ENCODE results near the gene MAP3K6.

MAP3K6 gene

DNA sequence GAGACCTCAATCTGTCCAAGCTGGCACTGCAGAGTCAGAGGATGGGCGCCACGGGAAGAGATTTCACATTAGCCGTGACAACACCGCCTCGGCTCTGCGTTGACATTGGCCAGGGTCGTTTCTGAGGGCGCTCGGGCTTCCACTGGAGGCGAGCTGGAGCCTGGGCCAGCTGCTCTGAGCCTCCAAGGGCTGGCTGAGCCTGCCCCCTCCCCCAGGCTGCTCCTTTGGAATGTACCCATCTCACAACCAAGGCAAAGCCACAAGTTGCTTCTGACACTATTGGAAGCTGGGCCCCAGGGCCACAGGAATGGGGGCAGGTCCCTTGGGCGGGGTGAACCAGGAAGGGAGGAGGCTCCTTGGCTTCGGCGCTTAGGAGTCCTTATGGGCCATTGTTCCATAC lies 38.3 kb upstream of the MAP3K6 start:
- no peaks in the 10 kb centered on the region for H4K20me1 ChIP-seq
- H3K9me3 ChIP-seq: no peaks in the 10 kb centered on the region
- peak overlapping the region; percentile 94 for H3K4me2 ChIP-seq
- no peak for TF ChIP-seq Cebpa-rat (IDR thresholded peaks at IDR 0.05)
- peaks cover 95% of the 10 kb centered on the region for H3K4me1 ChIP-seq
- peak overlapping the region; percentile 65 for H3K9ac ChIP-seq
- peak overlapping the region; percentile 87 for H3K27ac ChIP-seq
- H3K27me3 ChIP-seq: no peaks in the 10 kb centered on the region
- H3K36me3 ChIP-seq: peaks cover 36% of the 10 kb centered on the region
- peak overlapping the region; percentile 11; the same call in 1 of the 2 replicates for H3K4me3 ChIP-seq

DNA sequence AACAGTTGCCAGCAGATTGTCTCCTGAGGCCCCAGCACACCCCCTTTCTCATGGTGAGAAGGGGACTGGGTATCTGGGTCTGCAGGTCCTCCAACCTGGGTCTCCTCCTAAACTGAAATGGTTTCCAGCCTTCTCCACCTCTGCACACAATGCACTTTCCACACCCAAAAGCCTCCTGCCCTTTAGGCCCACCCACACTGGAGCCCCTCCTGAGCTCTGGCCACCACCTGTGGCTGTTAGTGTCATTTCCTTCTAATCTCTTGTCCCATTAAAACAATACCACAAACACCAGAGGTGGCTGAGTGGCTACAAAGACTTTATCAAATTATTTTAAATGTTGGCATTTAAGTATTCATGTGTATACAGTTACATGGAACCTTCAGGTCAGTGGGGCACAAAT lies 37.2 kb upstream of the MAP3K6 start:
- no peaks in the 10 kb centered on the region for H3K9me3 ChIP-seq
- H3K4me2 ChIP-seq: peak overlapping the region; percentile 94
- TF ChIP-seq Cebpa-rat (IDR thresholded peaks at IDR 0.05): no peak
- H3K27me3 ChIP-seq: no peaks in the 10 kb centered on the region
- peak overlapping the region; percentile 87 for H3K27ac ChIP-seq
- H3K4me1 ChIP-seq: peaks cover 94% of the 10 kb centered on the region
- peaks cover 25% of the 10 kb centered on the region for H3K36me3 ChIP-seq
- peak overlapping the region; percentile 39 for H3K4me3 ChIP-seq
- H4K20me1 ChIP-seq: no peaks in the 10 kb centered on the region
- H3K9ac ChIP-seq: peak overlapping the region; percentile 65

DNA sequence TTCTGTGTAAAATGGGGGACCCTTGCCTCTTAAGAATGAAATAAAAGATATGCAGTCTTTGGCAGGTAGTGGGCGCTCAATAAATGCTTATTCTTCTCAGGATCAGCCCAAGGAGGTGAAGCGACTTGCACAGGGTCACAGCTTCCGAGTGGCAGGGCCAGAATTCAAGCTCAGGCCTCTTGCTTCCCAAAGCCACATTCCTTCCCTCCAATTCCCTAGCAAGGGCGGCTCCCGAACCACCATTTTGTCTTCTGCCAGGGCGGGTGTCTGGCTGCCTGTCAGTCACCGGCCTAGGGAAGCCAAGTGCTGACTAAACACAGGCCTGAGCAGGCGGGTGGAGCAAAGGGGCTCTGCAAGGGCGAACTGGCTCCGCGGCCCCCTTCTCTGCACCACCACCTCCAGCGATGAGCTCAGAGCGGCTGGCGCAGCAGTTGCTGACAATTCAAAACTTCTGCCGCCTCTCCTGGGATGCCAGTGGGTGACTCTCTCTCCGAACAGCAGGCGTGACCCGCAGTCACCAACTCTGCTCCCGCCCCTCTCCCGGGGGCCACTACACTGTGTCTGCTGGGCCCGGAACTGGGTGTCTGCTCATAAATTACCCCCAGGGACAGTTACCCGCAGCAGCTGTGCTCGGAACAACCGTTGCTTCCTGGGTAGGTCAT lies 36.4 kb upstream of the MAP3K6 start:
- Histone ChIP-seq H3K36me3 (peaks cover 18% of the 10 kb centered on the region), H3K9me3 (no peaks in the 10 kb centered on the region), H3K4me3 (peak overlapping the region; percentile 39), H3K27me3 (no peaks in the 10 kb centered on the region), H3K27ac (peak overlapping the region; percentile 87), H4K20me1 (no peaks in the 10 kb centered on the region), H3K4me2 (peak overlapping the region; percentile 94), H3K4me1 (peaks cover 94% of the 10 kb centered on the region), H3K9ac (peak overlapping the region; percentile 65)
- TF ChIP-seq Cebpa-rat (IDR thresholded peaks at IDR 0.05): no peak

DNA sequence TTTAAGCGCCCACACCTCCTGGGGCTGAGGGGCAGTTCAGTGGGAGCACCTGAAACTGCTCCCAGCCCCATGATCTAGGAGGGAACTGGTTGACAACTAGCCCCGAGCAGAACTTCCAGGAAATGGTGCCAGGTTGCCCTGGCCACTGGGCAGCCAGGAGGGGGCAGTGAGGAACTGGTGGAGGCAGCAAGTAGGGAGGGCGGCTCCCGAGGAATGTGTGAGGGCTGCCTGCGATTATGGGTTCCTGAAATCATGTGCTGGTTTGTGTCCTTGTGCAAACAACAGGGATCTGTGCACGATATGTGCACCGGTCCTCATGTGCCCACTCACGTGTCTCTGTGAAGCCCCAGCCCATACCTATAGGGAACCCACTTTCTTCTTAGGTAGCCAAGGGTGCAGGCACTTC lies 35.6 kb upstream of the MAP3K6 start:
- no peaks in the 10 kb centered on the region for H3K27me3 ChIP-seq
- H3K4me3 ChIP-seq: peak overlapping the region; percentile 39
- peak overlapping the region; percentile 87 for H3K27ac ChIP-seq
- no peaks in the 10 kb centered on the region for H4K20me1 ChIP-seq
- peak overlapping the region; percentile 65 for H3K9ac ChIP-seq
- peak overlapping the region; percentile 94 for H3K4me2 ChIP-seq
- H3K9me3 ChIP-seq: no peaks in the 10 kb centered on the region
- TF ChIP-seq Cebpa-rat (IDR thresholded peaks at IDR 0.05): no peak
- peaks cover 91% of the 10 kb centered on the region for H3K4me1 ChIP-seq
- peaks cover 9% of the 10 kb centered on the region for H3K36me3 ChIP-seq

DNA sequence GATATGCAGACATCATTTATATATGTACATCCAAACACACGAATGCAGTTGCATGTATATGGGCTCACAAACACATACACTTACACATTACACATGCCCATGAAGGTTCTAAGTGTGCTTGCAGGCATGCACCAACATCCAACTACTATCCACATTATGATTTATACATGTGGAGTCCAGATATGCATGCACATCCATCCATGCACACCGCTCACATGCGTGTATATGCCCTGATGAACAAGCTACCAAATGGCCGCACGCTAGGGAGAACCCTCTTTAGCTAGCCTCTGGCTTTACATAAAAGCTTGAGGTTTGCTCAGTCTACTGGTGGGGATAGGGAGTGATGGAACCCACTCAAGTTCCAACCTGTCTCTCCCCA lies 34.2 kb upstream of the MAP3K6 start:
- peaks cover 90% of the 10 kb centered on the region for H3K4me1 ChIP-seq
- no peaks in the 10 kb centered on the region for H3K27me3 ChIP-seq

DNA sequence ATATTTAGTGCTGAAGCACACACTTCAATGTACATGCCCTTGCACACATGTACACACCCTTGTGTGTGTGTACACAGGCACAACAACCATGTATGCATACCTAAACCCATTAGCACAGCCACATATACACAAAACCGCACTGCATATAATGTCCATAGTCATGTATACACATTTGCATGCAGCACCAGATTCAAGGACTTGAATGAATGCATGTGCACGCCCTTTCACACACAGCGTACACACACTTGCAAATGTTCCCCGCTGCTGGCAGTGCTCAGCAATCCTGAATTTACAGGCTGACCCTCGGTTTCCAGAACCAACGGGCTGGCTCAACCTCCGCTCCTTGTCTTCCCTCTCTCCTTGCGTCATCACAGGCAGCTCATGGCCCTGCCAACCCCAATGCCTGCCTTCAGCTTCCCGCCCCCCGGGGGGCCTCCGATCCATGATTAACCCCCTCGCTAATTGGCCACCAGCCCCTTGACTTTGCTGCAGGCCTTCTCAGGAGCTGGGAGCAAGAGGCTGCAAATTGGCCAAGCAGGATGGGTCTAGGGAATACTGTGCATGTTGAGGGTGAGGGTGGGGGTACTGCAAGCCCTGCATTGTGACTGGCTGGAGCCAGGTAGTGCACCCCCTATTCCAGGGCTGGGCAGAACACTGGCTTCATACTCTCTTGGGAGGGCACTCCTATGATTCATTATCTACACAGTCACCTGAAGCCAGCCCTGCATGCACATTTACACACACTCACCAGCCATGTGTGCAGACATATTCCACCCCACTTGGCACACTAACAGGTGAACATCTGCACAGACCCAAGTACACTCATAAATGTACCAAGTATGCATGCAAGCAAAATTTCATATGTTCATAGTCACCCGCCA lies 33.6 kb upstream of the MAP3K6 start:
- H3K4me2 ChIP-seq: no peak overlapping the region
- H3K4me3 ChIP-seq: no peak overlapping the region
- no peaks in the 10 kb centered on the region for H4K20me1 ChIP-seq
- no peaks in the 10 kb centered on the region for H3K9me3 ChIP-seq
- H3K9ac ChIP-seq: no peak overlapping the region
- TF ChIP-seq Cebpa-rat (IDR thresholded peaks at IDR 0.05): no peak
- H3K36me3 ChIP-seq: no peaks in the 10 kb centered on the region
- no peaks in the 10 kb centered on the region for H3K27me3 ChIP-seq
- peaks cover 90% of the 10 kb centered on the region for H3K4me1 ChIP-seq
- no peak overlapping the region for H3K27ac ChIP-seq

More for the DNA sequence above, 34.2 kb upstream of the MAP3K6 start:
- H3K4me2 ChIP-seq: peak overlapping the region; percentile 94; the same call in 1 of the 2 replicates
- H3K27ac ChIP-seq: no peak overlapping the region
- no peak for TF ChIP-seq Cebpa-rat (IDR thresholded peaks at IDR 0.05)
- 0 out of 2 replicates have a peak, but pooled peaks cover under 1% of the 10 kb centered on the region for H3K36me3 ChIP-seq
- no peaks in the 10 kb centered on the region for H3K9me3 ChIP-seq
- H3K4me3 ChIP-seq: no peak overlapping the region
- H3K9ac ChIP-seq: no peak overlapping the region
- no peaks in the 10 kb centered on the region for H4K20me1 ChIP-seq

DNA sequence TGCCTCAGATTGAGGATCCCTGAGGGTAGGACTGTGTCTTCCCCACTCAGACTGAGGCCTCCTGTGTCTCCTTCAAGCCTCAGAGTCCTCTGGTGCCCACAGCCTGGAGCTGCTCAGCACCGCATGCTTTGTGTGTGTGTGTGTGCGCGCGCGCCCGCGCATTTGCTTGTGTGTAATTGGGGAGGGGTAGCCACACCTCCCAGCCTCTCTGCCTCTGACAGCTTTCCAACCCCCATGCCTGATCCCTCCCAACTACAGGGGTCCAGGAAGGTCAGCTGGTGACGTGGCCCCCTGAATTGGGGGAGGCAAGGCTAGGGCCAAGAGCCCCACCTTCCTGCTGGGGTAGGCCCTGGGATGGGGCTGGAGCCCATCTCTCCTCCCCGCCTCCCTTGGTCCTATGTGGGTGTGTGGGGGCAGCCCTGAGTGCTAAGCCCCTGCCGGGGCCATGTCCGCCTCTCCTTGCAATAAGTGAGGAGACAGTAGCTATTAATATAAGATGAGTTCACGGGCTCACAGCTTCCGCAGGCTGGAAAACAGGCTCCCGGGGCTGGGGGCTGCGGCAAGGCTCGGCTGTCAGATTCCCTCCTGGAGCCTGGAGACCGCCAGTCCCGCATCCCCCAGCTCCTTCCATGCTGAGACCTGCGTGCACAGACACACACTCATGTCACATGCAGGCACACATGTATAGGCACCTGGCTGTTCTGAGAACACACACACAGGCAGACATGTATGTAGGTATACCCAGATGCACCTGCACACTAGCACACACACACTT lies 32.7 kb upstream of the MAP3K6 start:
- no peak for TF ChIP-seq Cebpa-rat (IDR thresholded peaks at IDR 0.05)
- H3K4me3 ChIP-seq: no peak overlapping the region
- no peak overlapping the region for H3K4me2 ChIP-seq
- peak overlapping the region; percentile 50 for H3K27ac ChIP-seq
- H3K4me1 ChIP-seq: peaks cover 86% of the 10 kb centered on the region
- H3K36me3 ChIP-seq: no peaks in the 10 kb centered on the region
- no peaks in the 10 kb centered on the region for H4K20me1 ChIP-seq
- H3K9ac ChIP-seq: peak overlapping the region; percentile 30; the same call in 1 of the 2 replicates
- H3K27me3 ChIP-seq: no peaks in the 10 kb centered on the region
- H3K9me3 ChIP-seq: no peaks in the 10 kb centered on the region

DNA sequence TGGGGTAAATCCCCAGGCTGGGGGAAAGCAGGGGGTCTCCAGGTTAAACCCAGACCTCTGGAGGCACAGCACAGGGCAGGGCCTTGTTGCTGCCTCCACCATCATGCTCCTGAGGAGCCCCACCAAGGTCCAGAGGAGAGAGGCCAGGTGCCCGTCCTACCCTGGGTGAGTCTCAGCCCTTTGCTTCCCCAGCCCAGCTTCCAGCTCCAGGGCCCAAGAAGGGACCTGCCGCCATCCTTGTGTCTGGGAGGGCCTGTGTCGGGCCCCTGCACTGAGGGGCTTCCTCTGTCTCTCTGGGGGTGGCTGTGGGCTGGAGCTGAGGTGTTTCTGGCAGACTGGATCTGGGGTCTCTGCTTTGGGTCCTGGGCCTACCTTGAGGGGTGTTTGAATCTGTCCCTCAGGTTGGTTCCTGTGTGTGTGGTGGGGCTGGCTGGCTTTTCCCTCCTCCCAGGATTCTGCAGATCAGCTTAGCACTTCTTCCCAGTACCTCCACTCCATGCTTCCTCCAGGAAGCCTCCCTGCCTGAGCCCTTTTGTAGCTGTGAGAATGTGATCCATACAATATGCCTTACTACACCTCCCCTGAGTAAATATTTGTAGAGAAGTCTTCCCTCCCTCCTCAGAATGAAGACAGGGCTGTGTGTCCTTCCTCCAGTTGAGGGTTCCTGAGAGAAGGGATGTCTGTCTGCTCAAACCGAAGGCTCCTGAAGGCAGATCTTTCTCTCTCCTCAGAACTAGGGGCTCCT lies 31.8 kb upstream of the MAP3K6 start:
- Histone ChIP-seq H3K9me3 (no peaks in the 10 kb centered on the region), H3K27ac (peak overlapping the region; percentile 50), H3K4me3 (no peak overlapping the region), H3K9ac (peak overlapping the region; percentile 30; the same call in 1 of the 2 replicates), H3K27me3 (no peaks in the 10 kb centered on the region), H3K4me1 (peaks cover 78% of the 10 kb centered on the region), H3K4me2 (no peak overlapping the region), H4K20me1 (no peaks in the 10 kb centered on the region), H3K36me3 (no peaks in the 10 kb centered on the region)
- no peak for TF ChIP-seq Cebpa-rat (IDR thresholded peaks at IDR 0.05)

DNA sequence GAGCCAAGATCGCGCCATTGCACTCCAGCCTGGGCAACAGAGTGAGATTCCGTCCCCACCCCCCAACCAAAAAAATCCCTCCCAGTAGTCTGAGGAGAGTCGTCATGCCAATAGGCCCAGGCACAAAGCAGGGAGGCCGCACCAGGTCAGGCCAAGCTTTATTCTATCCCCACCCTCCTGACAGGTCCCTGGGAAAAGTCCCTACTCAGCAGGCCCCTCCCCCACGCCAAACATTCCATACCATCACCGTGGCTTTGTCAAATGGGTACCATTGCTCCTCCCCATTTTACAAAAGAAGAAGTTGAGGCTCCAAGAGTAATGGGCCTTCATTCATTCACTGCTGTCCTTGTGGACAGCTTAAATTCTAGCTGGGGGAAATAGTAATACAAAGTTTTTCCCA lies 31.0 kb upstream of the MAP3K6 start:
- Histone ChIP-seq H3K4me3 (no peak overlapping the region), H3K9ac (no peak overlapping the region), H3K36me3 (no peaks in the 10 kb centered on the region), H3K4me1 (peaks cover 78% of the 10 kb centered on the region), H4K20me1 (no peaks in the 10 kb centered on the region), H3K4me2 (no peak overlapping the region), H3K9me3 (no peaks in the 10 kb centered on the region), H3K27ac (no peak overlapping the region), H3K27me3 (no peaks in the 10 kb centered on the region)
- no peak for TF ChIP-seq Cebpa-rat (IDR thresholded peaks at IDR 0.05)

Measured in BLaER1 (cell line).